ENCODE results near the gene B3GLCT.

DNA sequence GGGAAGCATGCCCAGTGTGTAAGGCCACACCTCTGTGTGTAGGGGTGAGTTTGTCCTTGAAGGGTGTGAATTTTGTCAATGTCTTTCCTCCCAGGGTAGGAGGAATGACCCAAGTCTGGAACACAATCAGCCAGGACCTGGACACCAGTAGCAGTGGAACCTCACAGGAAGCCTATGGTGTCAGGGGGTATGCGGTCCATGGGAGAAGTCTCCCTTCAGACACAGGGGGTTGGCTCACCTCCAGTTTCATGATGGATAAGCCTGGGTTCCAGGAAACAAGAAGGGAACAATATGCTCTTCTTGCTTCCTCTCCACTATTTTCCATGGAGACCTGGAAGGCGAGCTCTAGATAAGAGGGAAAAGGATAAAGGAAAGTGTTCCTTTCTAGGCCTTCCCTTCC lies 23.9 kb downstream of the B3GLCT start:
- no peak for TF ChIP-seq POLR2AphosphoS5 (IDR thresholded peaks at IDR 0.05; ENCODE audit: low read depth, low read length)
- TF ChIP-seq POLR2A (IDR thresholded peaks at IDR 0.05; ENCODE audit: low read depth, low read length): no peak
- TF ChIP-seq TAF1 (IDR thresholded peaks at IDR 0.05; ENCODE audit: borderline replicate concordance, low read depth, low read length): no peak
